Epithelial cell of alveolus of lung (primary cell): ENCODE measurements around the gene BASP1. TPM values are rescaled to one million over a fixed set of nuclear protein-coding genes. Genes with fewer than 3 reads are reported as not detected.

Source experiments
- total RNA-seq: library from RNA; depleted of rRNA; stranded (reverse); fragments of >200 nt; gene quantifications from 2 replicates; pipeline ENCODE4 v1.2.1, GENCODE V29; 2015

Gene BASP1
- total RNA-seq = 158 and 178 TPM in 2 replicates

GRCh38 chr5:17217493-17218352 is at the start of gene BASP1:
Gene BASP1 (plus strand): TSS chr5:17217631. CDS start chr5:17275217, 57,586 bp downstream.

